Activated naive CD4-positive, alpha-beta T cell treated with anti-CD3 and anti-CD28 coated beads, Interleukin-2, amount 10 ng/mL, durations not matched to agents 7 days and 5 days (primary cell): ENCODE data around the gene FARP2.

Experiments used
- CTCF ChIA-PET: fragments of 350-600 bp; sonication (Branson Sonifier 250); formaldehyde crosslinking; loops from one replicate; lab custom pipeline; 2021; ENCODE audit warnings: antibody characterized with exemption; lab: Charles Lee
- DNase-seq: peaks from one replicate; pipeline ENCODE4 v3.0.0-alpha.2; 2020
- H3K27ac Mint-ChIP-seq: one replicate; pipeline ENCODE4 v1.8.0; 2021; ENCODE audit warnings: mild to moderate bottlenecking, moderate library complexity, mixed read lengths
- H3K27me3 Mint-ChIP-seq: one replicate; pipeline ENCODE4 v1.8.0; 2021; ENCODE audit warnings: mild to moderate bottlenecking, mixed read lengths
- H3K36me3 Mint-ChIP-seq: one replicate; pipeline ENCODE4 v1.8.0; 2021; ENCODE audit warnings: mixed read lengths
- H3K4me1 Mint-ChIP-seq: one replicate; pipeline ENCODE4 v1.8.0; 2021; ENCODE audit warnings: mixed read lengths
- H3K4me3 Mint-ChIP-seq: one replicate; pipeline ENCODE4 v1.8.0; 2021; ENCODE audit warnings: mild to moderate bottlenecking, moderate library complexity, mixed read lengths
- H3K9me3 Mint-ChIP-seq: one replicate; pipeline ENCODE4 v1.8.0; 2021; ENCODE audit warnings: mixed read lengths

Gene FARP2

GRCh38 chr2:241494311-241494908 is 138.3 kb downstream of the FARP2 start:
- peaks cover 8% of the 10 kb centered on the region for H3K36me3 Mint-ChIP-seq
- H3K4me3 Mint-ChIP-seq = no peak overlapping the region
- H3K4me1 Mint-ChIP-seq = no peaks in the 10 kb centered on the region
- H3K27ac Mint-ChIP-seq = no peak overlapping the region
- no peak for DNase-seq
- CTCF ChIA-PET = no interaction called here
- H3K27me3 Mint-ChIP-seq = no peaks in the 10 kb centered on the region
- H3K9me3 Mint-ChIP-seq = no peaks in the 10 kb centered on the region

- no peak overlapping the region for H3K27ac Mint-ChIP-seq
- peaks cover 8% of the 10 kb centered on the region for H3K36me3 Mint-ChIP-seq
- no peaks in the 10 kb centered on the region for H3K4me1 Mint-ChIP-seq
- H3K4me3 Mint-ChIP-seq = no peak overlapping the region
- H3K27me3 Mint-ChIP-seq = no peaks in the 10 kb centered on the region
- DNase-seq = no peak
- CTCF ChIA-PET = no interaction called here
- H3K9me3 Mint-ChIP-seq = no peaks in the 10 kb centered on the region
These were observed 139.3 kb downstream of the FARP2 start for GRCh38 chr2:241495172-241496002.

- no peaks in the 10 kb centered on the region for H3K27me3 Mint-ChIP-seq
- CTCF ChIA-PET = no interaction called here
- H3K27ac Mint-ChIP-seq = no peak overlapping the region
- DNase-seq = no peak
- no peak overlapping the region for H3K4me3 Mint-ChIP-seq
- H3K9me3 Mint-ChIP-seq = no peaks in the 10 kb centered on the region
- H3K36me3 Mint-ChIP-seq = peaks cover 8% of the 10 kb centered on the region
- H3K4me1 Mint-ChIP-seq = no peaks in the 10 kb centered on the region
These were observed 140.1 kb downstream of the FARP2 start for GRCh38 chr2:241496003-241496707.

- H3K4me3 Mint-ChIP-seq = no peak overlapping the region
- DNase-seq = no peak
- H3K27ac Mint-ChIP-seq = no peak overlapping the region
- H3K9me3 Mint-ChIP-seq = no peaks in the 10 kb centered on the region
- H3K36me3 Mint-ChIP-seq = peaks cover 8% of the 10 kb centered on the region
- no peaks in the 10 kb centered on the region for H3K27me3 Mint-ChIP-seq
- CTCF ChIA-PET = no interaction called here
- no peaks in the 10 kb centered on the region for H3K4me1 Mint-ChIP-seq
These were observed 141.1 kb downstream of the FARP2 start for GRCh38 chr2:241496904-241497877.

GRCh38 chr2:241498115-241499070 is 142.3 kb downstream of the FARP2 start:
- CTCF ChIA-PET = no interaction called here

GRCh38 chr2:241499146-241499965 is 143.3 kb downstream of the FARP2 start:
- Mint-ChIP-seq H3K27me3 (no peaks in the 10 kb centered on the region), H3K36me3 (peaks cover 8% of the 10 kb centered on the region), H3K27ac (no peak overlapping the region)

More at GRCh38 chr2:241498115-241499070, 142.3 kb downstream of the FARP2 start:
- no peak overlapping the region for H3K4me3 Mint-ChIP-seq
- DNase-seq = no peak
- H3K4me1 Mint-ChIP-seq = no peaks in the 10 kb centered on the region
- H3K27ac Mint-ChIP-seq = no peak overlapping the region
- no peaks in the 10 kb centered on the region for H3K27me3 Mint-ChIP-seq
- H3K36me3 Mint-ChIP-seq = peaks cover 8% of the 10 kb centered on the region
- H3K9me3 Mint-ChIP-seq = no peaks in the 10 kb centered on the region

GRCh38 chr2:241500016-241500415 is 143.9 kb downstream of the FARP2 start:
- Mint-ChIP-seq H3K4me3 (no peak overlapping the region), H3K9me3 (no peaks in the 10 kb centered on the region), H3K27me3 (no peaks in the 10 kb centered on the region), H3K4me1 (no peaks in the 10 kb centered on the region), H3K27ac (no peak overlapping the region), H3K36me3 (peaks cover 6% of the 10 kb centered on the region)
- CTCF ChIA-PET = no interaction called here
- no peak for DNase-seq

More at GRCh38 chr2:241499146-241499965, 143.3 kb downstream of the FARP2 start:
- no peak for DNase-seq
- H3K9me3 Mint-ChIP-seq = no peaks in the 10 kb centered on the region
- H3K4me3 Mint-ChIP-seq = no peak overlapping the region
- no peaks in the 10 kb centered on the region for H3K4me1 Mint-ChIP-seq
- CTCF ChIA-PET = no interaction called here

GRCh38 chr2:241500431-241500975 is 144.4 kb downstream of the FARP2 start:
- H3K4me1 Mint-ChIP-seq = no peaks in the 10 kb centered on the region
- no peak overlapping the region for H3K27ac Mint-ChIP-seq
- DNase-seq = no peak
- H3K36me3 Mint-ChIP-seq = peaks cover 6% of the 10 kb centered on the region
- no peak overlapping the region for H3K4me3 Mint-ChIP-seq
- CTCF ChIA-PET = no interaction called here
- H3K27me3 Mint-ChIP-seq = no peaks in the 10 kb centered on the region
- no peaks in the 10 kb centered on the region for H3K9me3 Mint-ChIP-seq

- H3K4me1 Mint-ChIP-seq = peaks cover under 1% of the 10 kb centered on the region
- H3K27ac Mint-ChIP-seq = no peak overlapping the region
- peaks cover 6% of the 10 kb centered on the region for H3K36me3 Mint-ChIP-seq
- H3K4me3 Mint-ChIP-seq = no peak overlapping the region
- no peak for DNase-seq
- H3K27me3 Mint-ChIP-seq = no peaks in the 10 kb centered on the region
- CTCF ChIA-PET = no interaction called here
- no peaks in the 10 kb centered on the region for H3K9me3 Mint-ChIP-seq
These were observed 145.0 kb downstream of the FARP2 start for GRCh38 chr2:241501099-241501541.

- no peak overlapping the region for H3K4me3 Mint-ChIP-seq
- H3K9me3 Mint-ChIP-seq = no peaks in the 10 kb centered on the region
- DNase-seq = no peak
- no peaks in the 10 kb centered on the region for H3K27me3 Mint-ChIP-seq
- H3K27ac Mint-ChIP-seq = no peak overlapping the region
- H3K36me3 Mint-ChIP-seq = peaks cover 6% of the 10 kb centered on the region
- CTCF ChIA-PET = no interaction called here
- H3K4me1 Mint-ChIP-seq = peaks cover 4% of the 10 kb centered on the region
These were observed 145.5 kb downstream of the FARP2 start for GRCh38 chr2:241501551-241501950.

GRCh38 chr2:241502281-241502680 is 146.2 kb downstream of the FARP2 start:
- Mint-ChIP-seq H3K27ac (no peak overlapping the region), H3K27me3 (no peaks in the 10 kb centered on the region), H3K4me3 (no peak overlapping the region), H3K36me3 (peaks cover 7% of the 10 kb centered on the region), H3K4me1 (peaks cover 11% of the 10 kb centered on the region), H3K9me3 (no peaks in the 10 kb centered on the region)
- CTCF ChIA-PET = no interaction called here
- no peak for DNase-seq

GRCh38 chr2:241503776-241504392 is 147.8 kb downstream of the FARP2 start:
- Mint-ChIP-seq H3K36me3 (peaks cover 6% of the 10 kb centered on the region), H3K27ac (no peak overlapping the region), H3K4me1 (peaks cover 14% of the 10 kb centered on the region), H3K27me3 (no peaks in the 10 kb centered on the region), H3K9me3 (no peaks in the 10 kb centered on the region), H3K4me3 (no peak overlapping the region)
- CTCF ChIA-PET = no interaction called here
- no peak for DNase-seq
